GM21737 (cell line): Measurements from ENCODE around the gene PLCL2.
"Not testable (repeated sequence)": the region's sequence is repeated elsewhere in the genome, so short reads cannot be mapped to it uniquely, and the experiment has no call there.

Experiments used
- ATAC-seq: cut with Tn5 transposase; IDR thresholded peaks from one replicate; pipeline ENCODE4 v1.9.1; 2021; ENCODE audit warnings: mild to moderate bottlenecking, moderate library complexity; ENCODE audit not compliant: unreplicated experiment

PLCL2 gene

DNA sequence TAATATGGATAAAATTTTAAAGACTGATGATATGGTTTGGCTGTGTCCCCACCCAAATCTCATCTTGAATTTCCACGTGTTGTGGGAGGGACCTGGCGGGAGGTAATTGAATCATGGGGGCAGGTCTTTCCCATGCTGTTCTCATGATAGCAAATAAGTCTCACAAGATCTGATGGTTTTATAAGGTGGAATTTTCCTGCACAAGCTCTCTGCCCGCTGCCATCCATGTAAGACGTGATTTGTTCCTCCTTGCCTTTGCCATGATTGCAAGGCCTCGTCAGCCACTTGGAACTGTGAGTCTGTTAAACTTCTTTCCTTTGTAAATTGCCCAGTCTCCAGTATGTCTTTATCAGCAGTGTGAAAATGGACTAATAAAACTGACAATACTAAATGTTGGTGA is 222.0 kb downstream of the PLCL2 start:
- ATAC-seq: not testable (repeated sequence)

- no peak for ATAC-seq
These were observed 226.1 kb downstream of the PLCL2 start for GRCh38 chr3:17110660-17111396.

DNA sequence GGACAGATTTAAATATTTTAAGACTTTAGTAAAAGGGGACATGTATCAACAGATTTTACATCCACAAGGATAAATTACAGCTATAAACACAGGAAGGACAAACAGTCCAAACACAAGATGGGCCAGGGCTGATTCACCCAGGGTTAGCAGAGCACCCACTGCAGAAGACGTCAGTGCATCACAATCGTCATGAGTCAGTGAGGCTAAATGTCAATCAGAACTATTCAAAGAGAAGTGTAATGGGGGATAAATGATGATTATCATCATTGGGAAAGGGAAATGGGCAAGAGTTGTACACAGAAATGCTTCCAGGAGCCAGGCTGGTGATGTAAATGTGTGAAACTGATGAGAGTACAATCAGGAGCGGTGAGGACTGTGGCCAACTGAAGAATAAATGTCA is 226.8 kb downstream of the PLCL2 start:
- ATAC-seq: no peak

DNA sequence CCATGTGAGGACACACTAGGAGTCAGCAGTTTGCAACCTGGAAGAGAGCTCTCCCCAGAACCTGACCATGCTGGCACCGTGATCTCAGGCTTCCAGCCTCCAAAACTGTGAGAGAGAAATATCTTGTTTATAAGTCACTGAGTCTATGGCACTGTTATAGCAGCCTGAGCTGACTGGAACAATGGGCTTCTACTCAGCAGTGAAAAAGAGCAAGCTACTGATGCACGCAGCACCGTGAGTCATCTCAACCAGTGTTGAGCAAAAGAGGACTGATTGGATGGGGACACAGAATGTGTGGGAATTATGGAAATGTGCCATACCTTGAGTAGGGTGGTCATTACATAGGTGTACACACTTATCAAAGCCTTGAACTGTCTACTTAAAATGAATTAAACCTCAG is 230.4 kb downstream of the PLCL2 start:
- no peak for ATAC-seq

- no peak for ATAC-seq
These were observed 231.3 kb downstream of the PLCL2 start for GRCh38 chr3:17116007-17116600.

GRCh38 chr3:17118771-17119170 is 234.0 kb downstream of the PLCL2 start:
- ATAC-seq: no peak

DNA sequence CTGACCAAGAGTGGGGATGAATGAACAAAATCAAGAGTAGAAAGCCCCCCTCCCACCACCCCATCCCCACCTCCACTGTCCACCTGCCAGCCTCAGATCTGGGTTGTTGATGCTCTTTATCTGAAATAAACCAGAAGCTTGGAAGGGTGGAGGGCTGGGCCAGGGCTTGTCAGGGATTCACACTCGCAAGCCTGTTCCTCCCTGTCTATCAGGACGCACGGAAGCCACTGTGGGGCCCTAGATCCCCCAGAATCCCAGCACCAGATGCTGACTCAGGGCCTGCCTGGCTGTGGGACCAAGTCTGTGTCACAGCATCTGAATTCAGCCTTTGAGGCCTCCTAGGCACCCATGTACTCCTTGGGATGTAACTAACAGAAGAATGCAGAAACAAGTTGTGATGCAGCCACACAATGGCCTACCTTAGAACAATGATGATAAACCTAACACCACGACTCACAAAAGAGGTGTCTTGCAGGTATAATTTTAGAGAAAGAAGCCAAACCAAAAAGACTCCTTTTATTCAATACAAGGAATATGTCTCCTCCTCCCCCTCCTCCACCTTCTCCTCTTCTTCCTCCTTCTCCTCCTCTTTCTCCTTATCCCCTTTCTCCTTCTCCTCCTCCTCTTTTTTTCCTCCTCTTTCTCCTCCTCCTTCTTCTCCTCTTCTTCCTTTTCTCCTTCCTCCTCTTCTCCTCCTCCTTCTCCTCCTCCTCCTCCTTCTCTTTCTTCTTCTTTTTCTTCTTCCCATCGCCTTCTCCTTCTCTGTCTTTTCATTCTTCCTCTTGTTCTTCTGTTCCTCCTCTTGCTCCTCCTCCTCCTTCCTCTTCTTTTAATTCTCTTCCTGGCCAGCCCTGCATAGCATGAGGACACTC is 234.7 kb downstream of the PLCL2 start:
- no peak for ATAC-seq

GRCh38 chr3:17120115-17120514 is 235.4 kb downstream of the PLCL2 start:
- no peak for ATAC-seq

- no peak for ATAC-seq
These were observed 236.6 kb downstream of the PLCL2 start for GRCh38 chr3:17121336-17121735.

- ATAC-seq: no peak
These were observed 238.0 kb downstream of the PLCL2 start for GRCh38 chr3:17122758-17123157.

DNA sequence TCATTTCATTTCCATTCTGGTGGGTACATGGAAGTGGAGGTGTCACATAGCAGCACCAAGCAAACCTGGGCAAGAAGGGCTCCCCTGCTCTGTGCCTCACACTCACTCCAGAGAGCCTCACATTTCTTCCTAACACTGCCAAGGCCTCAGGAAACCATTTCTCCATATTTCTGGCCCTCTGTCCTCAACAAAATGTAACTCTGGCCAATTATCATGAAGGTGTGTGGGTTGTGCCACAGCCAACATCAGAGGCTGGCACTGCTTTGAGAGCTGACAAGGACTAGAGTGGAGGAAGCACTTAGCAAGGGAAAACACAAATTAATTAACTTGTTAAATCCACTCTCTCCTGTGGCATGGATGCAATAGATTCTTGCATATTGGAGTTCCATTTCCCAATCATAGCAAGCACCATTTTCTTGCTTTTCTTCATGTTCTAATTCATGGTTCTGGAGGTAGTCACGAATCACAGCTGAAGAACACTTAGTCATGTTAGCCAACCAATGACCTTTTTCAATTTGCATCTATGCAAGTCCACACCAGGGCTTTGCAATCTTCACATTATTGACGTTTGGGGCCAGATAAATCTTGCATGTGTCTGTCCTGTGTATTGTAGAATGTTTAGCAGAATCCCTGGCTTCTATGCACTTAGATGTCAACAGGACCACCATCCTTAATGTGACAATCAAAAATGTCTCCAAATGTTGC is 241.1 kb downstream of the PLCL2 start:
- ATAC-seq: no peak

- not testable (repeated sequence) for ATAC-seq
These were observed 243.9 kb downstream of the PLCL2 start for GRCh38 chr3:17128671-17129070.

DNA sequence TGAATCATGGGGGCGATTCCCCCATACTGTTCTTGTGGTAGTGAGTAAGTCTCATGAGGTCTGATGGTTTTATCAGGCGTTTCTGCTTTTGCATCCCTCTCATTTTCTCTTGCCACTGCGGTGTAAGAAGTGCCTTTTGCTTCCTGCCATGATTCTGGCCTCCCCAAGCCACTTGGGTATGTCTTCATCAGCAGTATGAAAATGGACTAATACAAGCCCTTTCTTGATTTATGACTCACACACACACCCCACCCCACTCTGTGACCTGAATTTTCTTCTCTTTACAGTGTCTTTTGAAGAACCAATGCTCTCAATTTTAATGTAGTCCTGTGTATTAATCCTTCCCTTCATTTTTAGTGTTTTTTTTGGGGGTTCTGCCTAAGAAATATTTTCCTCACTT is 244.8 kb downstream of the PLCL2 start:
- no peak for ATAC-seq

GRCh38 chr3:17130956-17131355 is 246.2 kb downstream of the PLCL2 start:
- ATAC-seq: no peak

DNA sequence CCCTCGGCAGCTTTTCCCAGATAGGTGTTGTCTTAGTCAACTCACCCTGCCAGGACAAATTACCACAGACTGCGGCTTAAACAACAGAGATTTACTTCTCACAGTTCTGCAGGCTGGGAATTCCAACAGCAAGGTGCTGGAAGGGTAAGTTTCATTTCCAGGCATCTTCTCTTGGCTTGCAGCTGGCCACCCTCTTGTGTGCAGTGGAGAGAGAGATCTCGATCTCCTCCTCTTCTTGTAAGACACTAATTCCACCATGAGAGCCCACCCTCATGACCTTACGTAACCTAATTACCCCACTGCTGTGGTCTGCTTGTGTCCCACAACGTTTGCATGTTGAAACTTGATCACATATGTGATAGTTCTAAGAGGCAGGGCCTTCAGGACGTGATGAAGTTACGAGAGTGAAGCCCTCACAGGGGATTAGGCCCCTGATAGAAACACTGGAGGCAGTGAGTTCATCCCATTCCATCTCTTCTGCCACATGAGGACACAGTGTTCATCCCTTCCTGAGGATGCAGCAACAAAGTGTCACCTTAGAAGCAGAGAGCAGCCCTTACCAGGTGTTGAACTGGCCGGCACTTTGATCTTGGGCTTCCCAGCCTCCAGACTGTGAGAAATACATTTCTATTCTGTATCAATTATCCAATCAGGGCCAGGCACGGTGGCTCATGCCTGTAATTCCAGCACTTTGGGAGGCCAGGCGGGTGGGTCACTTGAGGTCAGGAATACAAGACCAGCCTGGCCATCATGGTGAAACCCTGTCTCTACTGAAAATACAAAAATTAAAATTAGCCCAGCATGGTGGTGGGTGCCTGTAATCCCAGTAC is 247.7 kb downstream of the PLCL2 start:
- ATAC-seq: no peak

DNA sequence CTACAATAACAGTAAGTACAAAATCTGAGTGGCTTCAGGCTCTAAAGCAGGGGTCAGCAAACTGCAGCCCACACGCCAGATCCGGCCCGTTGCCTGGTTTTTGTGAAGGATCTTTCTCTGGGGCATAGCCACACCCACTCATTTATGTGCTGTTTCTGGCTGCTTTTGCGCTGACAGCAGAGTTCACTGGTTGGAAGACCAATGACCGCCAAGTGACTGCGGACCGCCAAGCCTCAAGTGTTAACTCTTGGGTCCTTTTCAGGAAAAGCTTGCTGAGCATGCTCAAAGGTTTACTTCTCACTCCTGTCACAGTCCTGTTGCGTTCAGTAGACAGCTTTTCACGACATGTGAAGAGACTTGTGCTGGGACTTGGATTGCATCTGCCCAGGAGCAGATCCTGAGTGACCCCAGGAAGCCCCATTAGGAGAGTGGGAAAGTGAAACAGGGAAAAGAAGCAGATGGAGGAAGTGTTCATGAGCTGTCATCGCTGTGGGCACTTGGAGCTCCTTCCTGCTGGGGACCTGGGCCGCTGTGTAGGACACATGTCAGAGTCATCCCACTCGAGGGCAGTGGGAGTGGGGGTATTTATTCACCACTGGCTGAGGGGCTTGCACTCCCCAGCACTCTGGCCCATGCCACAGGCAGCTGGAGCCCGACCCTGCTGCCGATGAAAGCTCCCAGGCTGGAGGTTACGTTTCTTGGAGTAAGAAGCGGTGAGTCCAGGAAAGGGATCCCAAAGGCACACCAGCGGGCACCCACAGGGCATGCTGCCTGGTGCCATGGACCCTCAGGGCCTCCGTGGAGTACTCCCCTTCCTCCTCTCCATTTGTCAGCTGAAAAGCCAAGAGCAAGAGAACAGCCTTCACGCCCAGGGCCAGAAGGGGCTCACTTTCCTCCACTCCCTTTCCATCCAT is 249.1 kb downstream of the PLCL2 start:
- ATAC-seq: no peak

GRCh38 chr3:17135696-17136095 is 250.9 kb downstream of the PLCL2 start:
- ATAC-seq: no peak

DNA sequence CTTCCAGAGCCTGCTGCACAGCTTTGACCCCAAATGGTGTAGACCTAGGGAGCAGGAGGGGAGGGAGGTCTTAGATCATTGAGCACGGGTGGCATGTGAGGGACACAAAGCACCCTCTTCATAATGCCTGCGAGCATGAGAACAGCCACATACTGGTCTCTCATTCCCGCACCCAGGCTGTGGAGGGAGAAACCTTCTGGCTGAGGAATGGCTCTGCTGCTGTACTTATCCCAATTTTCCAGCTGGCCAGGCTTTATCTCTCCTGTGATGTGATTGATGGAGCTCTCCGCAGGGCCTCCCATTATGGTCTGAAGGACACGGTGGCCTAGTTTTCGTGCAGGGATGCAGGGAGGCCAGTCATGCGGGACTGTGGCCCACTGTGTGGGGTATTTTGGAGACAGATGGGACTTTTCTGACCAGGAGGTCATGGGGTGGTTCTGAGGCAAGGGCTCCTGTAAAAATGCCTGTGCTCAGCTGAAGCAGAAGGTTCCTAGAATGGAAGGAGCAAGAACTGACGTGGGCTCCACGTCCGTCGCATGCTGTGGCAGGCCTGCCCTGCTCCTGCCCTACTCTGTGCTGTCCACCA is 251.5 kb downstream of the PLCL2 start:
- no peak for ATAC-seq

DNA sequence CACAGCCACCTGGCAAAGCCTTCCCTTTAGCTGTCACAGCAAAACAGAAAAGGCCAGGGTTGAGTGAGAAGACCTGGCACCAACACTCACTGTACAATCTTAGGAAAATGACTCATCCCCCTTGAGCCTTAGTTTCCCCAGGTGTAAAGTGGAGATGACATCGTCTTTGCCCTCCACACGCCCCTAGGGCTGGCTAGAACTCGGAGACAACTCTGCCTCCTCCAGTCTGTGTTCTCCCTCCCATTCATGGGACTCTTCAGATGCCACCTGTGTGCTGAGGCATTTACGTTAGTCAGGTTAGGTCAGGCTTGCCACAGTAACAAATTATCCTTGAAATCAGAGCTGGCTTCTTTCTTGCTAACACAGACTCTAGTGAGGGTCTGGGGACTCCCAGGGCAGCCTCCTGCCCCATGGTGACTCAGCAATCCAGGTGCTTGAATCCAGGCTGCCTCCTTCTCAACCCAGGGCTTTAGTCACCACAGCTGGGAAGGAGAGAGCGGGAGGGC is 252.6 kb downstream of the PLCL2 start:
- no peak for ATAC-seq
